CD4-positive, alpha-beta T cell treated with Interleukin-6 for 4 hours (primary cell): ENCODE results near the gene AMBP.
"Not testable (repeated sequence)": the region's sequence is repeated elsewhere in the genome, so short reads cannot be mapped to it uniquely, and the experiment has no call there.

Source experiments
- DNase-seq: peaks from one replicate; pipeline ENCODE4 v3.0.0-alpha.2; 2020; ENCODE audit warnings: mixed read lengths

Gene AMBP

GRCh38 chr9:114050226-114050568, 27.9 kb downstream of the AMBP start:
- no peak for DNase-seq

- DNase-seq, result no peak
Observed at GRCh38 chr9:114049441-114050225, 28.5 kb downstream of the AMBP start.

GRCh38 chr9:114048533-114049415, 29.3 kb downstream of the AMBP start:
- DNase-seq, result no peak

GRCh38 chr9:114047717-114048116, 30.4 kb downstream of the AMBP start:
- DNase-seq, result no peak

- no peak for DNase-seq
Observed at GRCh38 chr9:114046875-114047274, 31.2 kb downstream of the AMBP start.

- DNase-seq, result no peak
Observed at GRCh38 chr9:114046237-114046755, 31.8 kb downstream of the AMBP start.

- DNase-seq, result not testable (repeated sequence)
Observed at GRCh38 chr9:114043660-114044059, 34.4 kb downstream of the AMBP start.

GRCh38 chr9:114039484-114039883, 38.6 kb downstream of the AMBP start:
- no peak for DNase-seq

GRCh38 chr9:114038724-114039313, 39.3 kb downstream of the AMBP start:
- DNase-seq, result no peak

- no peak for DNase-seq
Observed at GRCh38 chr9:114037961-114038723, 40.0 kb downstream of the AMBP start.

GRCh38 chr9:114037249-114037648, 40.9 kb downstream of the AMBP start:
- no peak for DNase-seq

- DNase-seq, result no peak
Observed at GRCh38 chr9:114035845-114036801, 42.0 kb downstream of the AMBP start.

- no peak for DNase-seq
Observed at GRCh38 chr9:114035221-114035844, 42.8 kb downstream of the AMBP start.

- no peak for DNase-seq
Observed at GRCh38 chr9:114034661-114035062, 43.4 kb downstream of the AMBP start.

- DNase-seq, result no peak
Observed at GRCh38 chr9:114034196-114034595, 43.9 kb downstream of the AMBP start.

GRCh38 chr9:114033397-114034103, 44.5 kb downstream of the AMBP start:
- no peak for DNase-seq

- DNase-seq, result no peak
Observed at GRCh38 chr9:114031948-114032840, 45.9 kb downstream of the AMBP start.

- no peak for DNase-seq
Observed at GRCh38 chr9:114031037-114031630, 47.0 kb downstream of the AMBP start.

- DNase-seq, result no peak
Observed at GRCh38 chr9:114030364-114030763, 47.7 kb downstream of the AMBP start.
